K562 (cell line): Measurements from ENCODE around the gene CIAO3. TPM values are rescaled to one million over a fixed set of nuclear protein-coding genes. Genes with fewer than 3 reads are reported as not detected.
A peak's percentile ranks its signal among the peaks of the same experiment; 100 is the strongest.

Experiments
- ATF1 ChIP-seq, 2 experiments: fragments of 450-650 bp in 1 of 2; IDR thresholded peaks; 2 replicates each; pipeline ENCODE4 v1.6.1; 2016; ENCODE audit warnings: missing compliant biosample characterization in 1 of 2, missing genetic modification characterization in 1 of 2
- CBFB ChIP-seq: sonication (generic); formaldehyde crosslinking; IDR thresholded peaks from 2 replicates; pipeline ENCODE4 v1.4.0; 2020; ENCODE audit warnings: mild to moderate bottlenecking, missing genetic modification reagents
- ESRRA ChIP-seq: fragments of 450-650 bp; IDR thresholded peaks from 2 replicates; pipeline ENCODE4 v1.6.1; 2014; ENCODE audit warnings: low read depth, mild to moderate bottlenecking, moderate library complexity, borderline replicate concordance
- FOS ChIP-seq: IDR thresholded peaks from 3 replicates; pipeline ENCODE4 v1.6.1; 2011; ENCODE audit not compliant: insufficient read length; ENCODE audit errors: extremely low read depth
- FOXJ3 ChIP-seq: sonication (generic); formaldehyde crosslinking; IDR thresholded peaks from 2 replicates; pipeline ENCODE4 v1.4.0; 2020; ENCODE audit warnings: mild to moderate bottlenecking, missing genetic modification reagents
- HDAC1 ChIP-seq, 2 experiments: fragments of 450-650 bp; IDR thresholded peaks; 2 replicates each; pipeline ENCODE4 v1.6.1; 2016 to 2017; ENCODE audit warnings: inconsistent platforms in 1 of 2, mild to moderate bottlenecking in 1 of 2, moderate library complexity in 1 of 2
- HDAC2 ChIP-seq: fragments of 450-650 bp; IDR thresholded peaks from 2 replicates; pipeline ENCODE4 v1.6.1; 2016; ENCODE audit warnings: mild to moderate bottlenecking
- HMBOX1 ChIP-seq: sonication (generic); IDR thresholded peaks from 2 replicates; pipeline ENCODE4 v1.6.1; 2016
- HOXB6 ChIP-seq: fragments of 250-450 bp; sonication (Bioruptor Pico); IDR thresholded peaks from 2 replicates; pipeline ENCODE4 v1.5.1; 2022; ENCODE audit warnings: mild to moderate bottlenecking, borderline replicate concordance
- NCOR1 ChIP-seq: fragments of 450-650 bp; IDR thresholded peaks from 2 replicates; pipeline ENCODE4 v1.6.1; 2016; ENCODE audit warnings: mild to moderate bottlenecking, moderate library complexity
- NR3C1 ChIP-seq: sonication (generic); formaldehyde crosslinking; IDR thresholded peaks from 2 replicates; pipeline ENCODE4 v1.8.1; 2022; ENCODE audit warnings: missing genetic modification reagents
- NUFIP1 ChIP-seq: fragments of 450-650 bp; IDR thresholded peaks from 2 replicates; pipeline ENCODE4 v1.6.1; 2018; ENCODE audit not compliant: partially characterized antibody
- PCBP2 ChIP-seq: fragments of 200-400 bp; formaldehyde crosslinking; IDR thresholded peaks from 2 replicates; pipeline ENCODE4 v1.6.1; 2018; ENCODE audit warnings: low read length, low read depth, mild to moderate bottlenecking, moderate library complexity; ENCODE audit not compliant: poor library complexity, severe bottlenecking
- PHB2 ChIP-seq: fragments of 450-650 bp; IDR thresholded peaks from 2 replicates; pipeline ENCODE4 v1.6.1; 2017; ENCODE audit warnings: low read depth
- SIN3A ChIP-seq, 2 experiments: fragments of 150-350 bp in 1 of 2; IDR thresholded peaks; 2 replicates each; pipeline ENCODE4 v1.6.1; 2011 to 2016; ENCODE audit warnings: borderline replicate concordance in 2 of 2, low read depth in 2 of 2, low read length in 2 of 2, mild to moderate bottlenecking in 2 of 2, moderate library complexity in 2 of 2; ENCODE audit not compliant: control insufficient read depth in 1 of 2
- SNAPC5 ChIP-seq: fragments of 250-450 bp; sonication (Bioruptor Pico); IDR thresholded peaks from 2 replicates; pipeline ENCODE4 v1.8.0; 2021; ENCODE audit warnings: moderate library complexity, mild to moderate bottlenecking, inconsistent platforms
- TCF7L2 ChIP-seq: fragments of 150-350 bp; IDR thresholded peaks from 2 replicates; pipeline ENCODE4 v1.6.1; 2016; ENCODE audit warnings: low read depth, mild to moderate bottlenecking, low read length, moderate library complexity
- UBTF ChIP-seq, 2 experiments: IDR thresholded peaks; 2 replicates each; pipeline ENCODE4 v1.6.1; 2012; ENCODE audit warnings: improper control_type of control experiment in 2 of 2, low read depth in 2 of 2, low read length in 2 of 2, borderline replicate concordance in 1 of 2
- VEZF1 ChIP-seq: fragments of 200-800 bp; sonication (Bioruptor generic); IDR thresholded peaks from 2 replicates; pipeline ENCODE4 v1.6.1; 2017; ENCODE audit warnings: missing genetic modification characterization, missing compliant biosample characterization
- ZNF764 ChIP-seq: fragments of 250-450 bp; sonication (Bioruptor Pico); IDR thresholded peaks from 2 replicates; pipeline ENCODE4 v1.4.0; 2020; ENCODE audit warnings: low read depth, mild to moderate bottlenecking, moderate library complexity
- polyA plus RNA-seq, 8 experiments: library from polyadenylated mRNA; depleted of rRNA in 4 of 8; stranded (reverse) in 5 of 8; unstranded in 3 of 8; fragments of >200 nt; fragmentation: Nextera tagmentation in 2 of 8; fragmentation: Illumina TruSeq in 1 of 8; extraction: Ambion mirVana in 2 of 8; extraction: Trizol in 1 of 8; gene quantifications; 2 replicates each; pipeline versions ENCODE4 v1.2.1 to v1.2.3, GENCODE V29; 2011 to 2014; ENCODE audit warnings: inconsistent platforms in 1 of 8, missing spikeins in 1 of 8
- total RNA-seq, 7 experiments: library from RNA; depleted of rRNA in 6 of 7; stranded (reverse); fragments of >200 nt in 6 of 7; fragmentation: Illumina TruSeq in 2 of 7; extraction: Trizol in 2 of 7; gene quantifications; 2 replicates each; pipeline versions ENCODE4 v1.2.1 to v1.2.3, GENCODE V29; 2011 to 2021; ENCODE audit warnings: low replicate concordance in 1 of 7

CIAO3 gene
- total and polyA plus RNA-seq, 9 of the 15 experiments (the other 6 are each of a cell fraction or from before 2014, with no cell fraction given) = 2.2 to 35.6 (median 18.7) TPM

- TF ChIP-seq HDAC1 (IDR thresholded peaks at IDR 0.05) = peak in 1 of 2 experiments; percentile 31; a peak in 1 of 4 replicates
- TF ChIP-seq ATF1 (CRISPR knock-in tag; IDR thresholded peaks at IDR 0.05) = no peak
- TF ChIP-seq ATF1 (tag; IDR thresholded peaks at IDR 0.05) = no peak
- TF ChIP-seq PCBP2 = no peak
- no peak for TF ChIP-seq ESRRA
- no peak for TF ChIP-seq NUFIP1
- TF ChIP-seq CBFB (CRISPR knock-in tag) = 0 out of 2 replicates have a peak, but pooled peaks have one; percentile 43
- no peak for TF ChIP-seq ZNF764
- no peak for TF ChIP-seq NR3C1 (CRISPR knock-in tag)
- TF ChIP-seq SNAPC5 (CRISPR knock-in tag) = no peak
- TF ChIP-seq SIN3A (IDR thresholded peaks at IDR 0.05; ENCODE audit: borderline replicate concordance in 2 of 2, control insufficient read depth in 1 of 2, low read depth in 2 of 2, low read length in 2 of 2) = peak in 1 of 2 experiments; percentile 16; a peak in 1 of 4 replicates
- TF ChIP-seq HMBOX1 = no peak
- 0 out of 2 replicates have a peak, but pooled peaks have one; percentile 18 for TF ChIP-seq HOXB6 (CRISPR knock-in tag)
- no peak for TF ChIP-seq FOXJ3
- TF ChIP-seq NCOR1 = no peak
- no peak for TF ChIP-seq VEZF1 (CRISPR knock-in tag)
- TF ChIP-seq UBTF (IDR thresholded peaks at IDR 0.05; ENCODE audit: borderline replicate concordance in 1 of 2, low read depth in 2 of 2, low read length in 2 of 2) = no peak; a peak in 1 of 4 replicates
- TF ChIP-seq PHB2 = no peak
- no peak for TF ChIP-seq TCF7L2
- TF ChIP-seq FOS = no peak
- no peak for TF ChIP-seq HDAC2
Measured at GRCh38 chr16:683396-684070, 57.3 kb downstream of the CIAO3 start (continued).
